ENCODE results near the gene CDS2. TPM values are rescaled to one million over a fixed set of nuclear protein-coding genes. Genes with fewer than 3 reads are reported as not detected.

Gene CDS2
- total RNA-seq, 1 experiment from 2014 or later, result 37.5 TPM

GRCh38 chr20:5181958-5182357 lies 55.1 kb downstream of the CDS2 start (continued):
- no peak for TF ChIP-seq TCF7L2 (IDR thresholded peaks at IDR 0.05; ENCODE audit: borderline replicate concordance, extremely low read depth, insufficient read depth, insufficient read length)
- no peak for TF ChIP-seq ZFX (IDR thresholded peaks at IDR 0.05)

- Histone ChIP-seq H4K20me1 (ENCODE audit: insufficient read depth) (no peaks in the 10 kb centered on the region), H3K36me3 (ENCODE audit: control insufficient read depth in 1 of 2, insufficient read depth in 2 of 2, low read length in 2 of 2) (peaks cover 2 to 4% of the 10 kb centered on the region in 2 experiments; a peak in 3 of 4 replicates), H3K9me2 (ENCODE audit: insufficient read depth) (no peaks in the 10 kb centered on the region), H3K27ac (ENCODE audit: low read depth, low read length) (no peak overlapping the region), H2AFZ (ENCODE audit: low read depth, low read length, poor library complexity, severe bottlenecking) (no peak overlapping the region), H3K9me3 (ENCODE audit: control insufficient read depth in 1 of 2, insufficient read depth in 1 of 2, low read depth in 1 of 2, low read length in 2 of 2) (no peaks in the 10 kb centered on the region), H3K4me2 (ENCODE audit: low read length) (no peak overlapping the region), H3K4me3 (replicated peaks in 1 of 2; ENCODE audit: low read depth in 1 of 2, low read length in 2 of 2) (no peak overlapping the region), H3K4me1 (ENCODE audit: control insufficient read depth in 1 of 2, insufficient read depth in 2 of 2, low read length in 2 of 2) (peaks cover 0 to 5% of the 10 kb centered on the region in 2 experiments; a peak in 1 of 4 replicates), H3K27me3 (ENCODE audit: insufficient read depth, low read length) (no peaks in the 10 kb centered on the region), H3K79me2 (ENCODE audit: insufficient read depth, low read length) (no peaks in the 10 kb centered on the region), H3K9ac (ENCODE audit: low read length) (no peak overlapping the region)
- RAD21 ChIA-PET (ENCODE audit: low non-redundant PET in 1 of 2, low total read pairs in 2 of 2, uncharacterized antibody in 2 of 2, unreplicated experiment in 2 of 2), result no interaction called here
- DNase-seq (ENCODE audit: low read depth, low spot score), result no peak
- intact Hi-C loops (cut with micrococcal nuclease), result no loop called here
- POLR2A ChIA-PET, result interaction anchor here (0.7 kb wide), 1 partner anchor 56 kb away, joined by 3 read pairs; the partner anchor contains the start of gene CDS2
- CTCF ChIA-PET, result interaction anchor here (1.4 kb wide), 1 partner anchor 10 kb away, joined by 3 read pairs; no protein-coding TSS in a partner anchor
- BruUV-seq (replicated peaks), result no TSS peak
- TF ChIP-seq TCF7L2 (IDR thresholded peaks at IDR 0.05; ENCODE audit: borderline replicate concordance, extremely low read depth, insufficient read depth, insufficient read length) (no peak), POLR2AphosphoS5 (IDR thresholded peaks at IDR 0.05; ENCODE audit: low read depth, low read length) (no peak), ZNF274 (IDR thresholded peaks at IDR 0.05; ENCODE audit: low read depth, low read length) (no peak)
- no peak for ATAC-seq
Observed at GRCh38 chr20:5182615-5183254, 55.9 kb downstream of the CDS2 start.

DNA sequence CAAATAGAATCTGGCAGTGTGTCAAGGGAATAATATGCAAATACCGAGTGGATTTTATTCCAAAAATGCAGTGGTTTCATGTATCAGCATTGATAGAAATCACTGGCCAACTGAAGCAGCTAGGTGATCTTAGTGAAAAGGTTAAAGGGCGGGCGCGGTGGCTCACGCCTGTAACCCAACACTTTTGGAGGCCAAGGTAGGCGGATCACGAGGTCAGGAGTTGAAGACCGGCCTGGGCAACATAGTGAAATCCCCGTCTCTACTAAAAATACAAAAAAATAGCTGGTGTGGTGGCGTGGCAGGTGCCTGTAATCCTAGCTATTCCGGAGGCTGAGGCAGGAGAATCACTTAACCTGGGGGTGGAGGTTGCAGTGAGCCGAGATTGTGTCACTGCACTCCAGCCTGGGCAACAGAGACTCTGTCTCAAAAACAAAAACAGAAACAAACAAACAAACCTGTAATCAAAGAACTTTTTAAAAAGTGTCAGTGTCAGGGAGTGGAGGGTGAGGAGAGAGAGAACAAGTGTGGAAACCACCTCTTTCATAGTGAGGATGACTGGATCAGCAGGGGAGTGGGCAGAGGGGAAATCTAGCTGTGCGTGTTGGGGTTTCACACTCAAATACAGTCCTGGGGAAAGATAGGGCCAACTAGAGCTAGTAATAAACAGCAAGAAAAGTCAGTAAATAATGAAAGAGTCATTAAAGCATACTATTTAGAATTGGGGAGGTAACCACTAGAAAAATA lies 57.1 kb downstream of the CDS2 start:
- no peak overlapping the region for H3K9ac ChIP-seq (ENCODE audit: low read length)
- POLR2A ChIA-PET, result no interaction called here
- RAD21 ChIA-PET (ENCODE audit: low non-redundant PET in 1 of 2, low total read pairs in 2 of 2, uncharacterized antibody in 2 of 2, unreplicated experiment in 2 of 2), result no interaction called here
- H4K20me1 ChIP-seq (ENCODE audit: insufficient read depth), result no peaks in the 10 kb centered on the region
- DNase-seq (ENCODE audit: low read depth, low spot score) (no peak), ATAC-seq (no peak)
- H3K9me2 ChIP-seq (ENCODE audit: insufficient read depth), result no peaks in the 10 kb centered on the region
- no peaks in the 10 kb centered on the region for H3K9me3 ChIP-seq (ENCODE audit: control insufficient read depth in 1 of 2, insufficient read depth in 1 of 2, low read depth in 1 of 2, low read length in 2 of 2)
- no peak overlapping the region for H2AFZ ChIP-seq (ENCODE audit: low read depth, low read length, poor library complexity, severe bottlenecking)
- H3K4me1 ChIP-seq (ENCODE audit: control insufficient read depth in 1 of 2, insufficient read depth in 2 of 2, low read length in 2 of 2), result peaks cover 0 to 5% of the 10 kb centered on the region in 2 experiments; a peak in 1 of 4 replicates
- H3K4me3 ChIP-seq (replicated peaks in 1 of 2; ENCODE audit: low read depth in 1 of 2, low read length in 2 of 2), result no peak overlapping the region
- H3K27me3 ChIP-seq (ENCODE audit: insufficient read depth, low read length), result no peaks in the 10 kb centered on the region
- H3K79me2 ChIP-seq (ENCODE audit: insufficient read depth, low read length), result no peaks in the 10 kb centered on the region
- no peak overlapping the region for H3K27ac ChIP-seq (ENCODE audit: low read depth, low read length)
- intact Hi-C loops (cut with micrococcal nuclease), result no loop called here
- CTCF ChIA-PET, result interaction anchor here (1.1 kb wide), 1 partner anchor 57 kb away, joined by 3 read pairs; the partner anchor contains the start of gene CDS2
- no TSS peak for BruUV-seq (replicated peaks)
- H3K36me3 ChIP-seq (ENCODE audit: control insufficient read depth in 1 of 2, insufficient read depth in 2 of 2, low read length in 2 of 2), result peaks cover 2 to 4% of the 10 kb centered on the region in 2 experiments; a peak in 3 of 4 replicates
- H3K4me2 ChIP-seq (ENCODE audit: low read length), result no peak overlapping the region
- no peak for TF ChIP-seq FOSL1 (IDR thresholded peaks at IDR 0.05; ENCODE audit: low read depth)
- no peak for TF ChIP-seq EGR1 (IDR thresholded peaks at IDR 0.05; ENCODE audit: low read depth)
- TF ChIP-seq ELF1 (IDR thresholded peaks at IDR 0.05; ENCODE audit: borderline replicate concordance, low read depth), result no peak
- TF ChIP-seq, protein P1, sequence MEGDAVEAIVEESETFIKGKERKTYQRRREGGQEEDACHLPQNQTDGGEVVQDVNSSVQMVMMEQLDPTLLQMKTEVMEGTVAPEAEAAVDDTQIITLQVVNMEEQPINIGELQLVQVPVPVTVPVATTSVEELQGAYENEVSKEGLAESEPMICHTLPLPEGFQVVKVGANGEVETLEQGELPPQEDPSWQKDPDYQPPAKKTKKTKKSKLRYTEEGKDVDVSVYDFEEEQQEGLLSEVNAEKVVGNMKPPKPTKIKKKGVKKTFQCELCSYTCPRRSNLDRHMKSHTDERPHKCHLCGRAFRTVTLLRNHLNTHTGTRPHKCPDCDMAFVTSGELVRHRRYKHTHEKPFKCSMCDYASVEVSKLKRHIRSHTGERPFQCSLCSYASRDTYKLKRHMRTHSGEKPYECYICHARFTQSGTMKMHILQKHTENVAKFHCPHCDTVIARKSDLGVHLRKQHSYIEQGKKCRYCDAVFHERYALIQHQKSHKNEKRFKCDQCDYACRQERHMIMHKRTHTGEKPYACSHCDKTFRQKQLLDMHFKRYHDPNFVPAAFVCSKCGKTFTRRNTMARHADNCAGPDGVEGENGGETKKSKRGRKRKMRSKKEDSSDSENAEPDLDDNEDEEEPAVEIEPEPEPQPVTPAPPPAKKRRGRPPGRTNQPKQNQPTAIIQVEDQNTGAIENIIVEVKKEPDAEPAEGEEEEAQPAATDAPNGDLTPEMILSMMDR (IDR thresholded peaks at IDR 0.05 in 2 of 3, conservative IDR thresholded peaks at IDR 0.05 in 1 of 3; ENCODE audit: borderline replicate concordance in 1 of 3, insufficient read depth in 1 of 3, low read depth in 2 of 3, low read length in 2 of 3), result no peak
- TF ChIP-seq RAD21 (IDR thresholded peaks at IDR 0.05; ENCODE audit: low read depth), result no peak
- TF ChIP-seq MAX (IDR thresholded peaks at IDR 0.05), result no peak
- TF ChIP-seq, protein P2, sequence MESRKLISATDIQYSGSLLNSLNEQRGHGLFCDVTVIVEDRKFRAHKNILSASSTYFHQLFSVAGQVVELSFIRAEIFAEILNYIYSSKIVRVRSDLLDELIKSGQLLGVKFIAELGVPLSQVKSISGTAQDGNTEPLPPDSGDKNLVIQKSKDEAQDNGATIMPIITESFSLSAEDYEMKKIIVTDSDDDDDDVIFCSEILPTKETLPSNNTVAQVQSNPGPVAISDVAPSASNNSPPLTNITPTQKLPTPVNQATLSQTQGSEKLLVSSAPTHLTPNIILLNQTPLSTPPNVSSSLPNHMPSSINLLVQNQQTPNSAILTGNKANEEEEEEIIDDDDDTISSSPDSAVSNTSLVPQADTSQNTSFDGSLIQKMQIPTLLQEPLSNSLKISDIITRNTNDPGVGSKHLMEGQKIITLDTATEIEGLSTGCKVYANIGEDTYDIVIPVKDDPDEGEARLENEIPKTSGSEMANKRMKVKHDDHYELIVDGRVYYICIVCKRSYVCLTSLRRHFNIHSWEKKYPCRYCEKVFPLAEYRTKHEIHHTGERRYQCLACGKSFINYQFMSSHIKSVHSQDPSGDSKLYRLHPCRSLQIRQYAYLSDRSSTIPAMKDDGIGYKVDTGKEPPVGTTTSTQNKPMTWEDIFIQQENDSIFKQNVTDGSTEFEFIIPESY (IDR thresholded peaks at IDR 0.05; ENCODE audit: extremely low read depth, insufficient replicate concordance, low read length), result no peak
